Gastrocnemius medialis (tissue), 4 donors: ENCODE results near the gene KRTAP1-1. TPM values are rescaled to one million over a fixed set of nuclear protein-coding genes. Genes with fewer than 3 reads are reported as not detected.

Source experiments
- ATAC-seq, 2 donors: fragments of 150-250 bp; one replicate each; pipeline ENCODE4 v1.9.1; 2016
- DNase-seq, 2 donors: peaks; one replicate each; pipeline ENCODE4 v3.0.0-alpha.2; 2019
- H3K27ac ChIP-seq, 4 donors: fragments of 200-600 bp; sonication (generic); 1 replicate in 1 of 4; 2 replicates in 3 of 4; pipeline ENCODE4 v1.5.1; 2016 to 2018; ENCODE audit warnings: mild to moderate bottlenecking in 2 of 4, moderate library complexity in 1 of 4
- H3K27me3 ChIP-seq, 3 donors: fragments of 200-600 bp; sonication (generic) in 2 of 3; 1 replicate in 1 of 3; 2 replicates in 2 of 3; pipeline versions ENCODE4 v1.5.1 to v1.6.0; 2016 to 2019; ENCODE audit warnings: mild to moderate bottlenecking in 1 of 3, moderate library complexity in 1 of 3
- H3K36me3 ChIP-seq, 2 donors: fragments of 200-600 bp; sonication (generic) in 1 of 2; one replicate each; pipeline ENCODE4 v1.5.1; 2017 to 2018
- H3K4me1 ChIP-seq, 2 donors: fragments of 200-600 bp; sonication (generic) in 1 of 2; one replicate each; pipeline ENCODE4 v1.5.1; 2016 to 2017; ENCODE audit warnings: mild to moderate bottlenecking in 2 of 2
- H3K4me3 ChIP-seq, 4 donors: fragments of 200-600 bp; sonication (generic) in 3 of 4; 1 replicate in 1 of 4; 2 replicates in 3 of 4; pipeline ENCODE4 v1.5.1; 2016 to 2019; ENCODE audit warnings: mild to moderate bottlenecking in 2 of 4
- H3K9me3 ChIP-seq, 3 donors: fragments of 200-600 bp; sonication (generic) in 2 of 3; 1 replicate in 1 of 3; 2 replicates in 2 of 3; pipeline ENCODE4 v1.5.1; 2016 to 2019
- CTCF ChIP-seq, 5 experiments: fragments of 450-650 bp in 3 of 5; fragments of 200-600 bp in 2 of 5; sonication (generic) in 2 of 5; IDR thresholded peaks in 4 of 5; conservative IDR thresholded peaks in 1 of 5; 1 replicate in 4 of 5; 2 replicates in 1 of 5; pipeline ENCODE4 v1.5.1; 2016 to 2019; ENCODE audit warnings: antibody characterized with exemption in 5 of 5, mild to moderate bottlenecking in 3 of 5, moderate library complexity in 3 of 5
- POLR2A ChIP-seq, 2 donors: fragments of 450-650 bp; IDR thresholded peaks; one replicate each; pipeline ENCODE4 v1.6.1; 2017; ENCODE audit warnings: antibody characterized with exemption in 2 of 2, mild to moderate bottlenecking in 2 of 2, moderate library complexity in 2 of 2
- in situ Hi-C, 4 donors: fragments of 200-750 bp; cut with MboI; loops; one replicate each; pipeline versions ENCODE4 v1.15.0 to v1.8.0; 2017; ENCODE audit warnings: low sequenced_read_pairs in 4 of 4
- intact Hi-C: fragments of 100-400 bp; cut with DNase I; formaldehyde crosslinking; loops from one replicate; pipeline ENCODE4 v1.15.1; 2023; ENCODE audit warnings: low total_unique reads
- total RNA-seq, 4 donors: library from RNA; depleted of rRNA; stranded (reverse); fragments of >200 nt; gene quantifications; one replicate each; pipeline versions ENCODE4 v1.1.0 to v1.2.3, GENCODE V29; 2016

KRTAP1-1 gene
- total RNA-seq, 4 donors from 2014 or later, result not detected

- peaks cover 0 to 27% (median 0%) of the 10 kb centered on the region in 3 donors for H3K27me3 ChIP-seq
- ATAC-seq, result no peak
These were observed 44.4 kb downstream of the KRTAP1-1 start for GRCh38 chr17:40996829-40997228.

DNA sequence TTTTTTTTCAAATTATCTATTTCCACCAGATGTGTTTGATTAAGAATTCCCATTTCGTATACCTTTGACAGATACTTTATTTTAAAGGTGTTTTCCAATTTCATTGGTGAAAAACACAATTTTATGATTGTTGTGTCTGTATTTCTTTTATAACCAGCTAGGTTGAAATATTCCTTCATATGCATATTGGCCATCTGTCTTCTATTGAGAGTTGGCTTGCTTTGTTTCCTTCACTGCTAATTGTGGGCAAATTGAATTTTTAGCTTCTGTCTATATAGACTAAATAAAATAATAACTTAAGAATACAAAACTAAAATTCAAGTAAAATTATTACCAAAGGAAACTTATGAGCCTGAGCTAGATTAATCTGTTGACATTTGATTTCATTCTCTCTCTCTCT is 46.1 kb downstream of the KRTAP1-1 start:
- ATAC-seq (no peak), DNase-seq (no peak)
- intact Hi-C loops, result no loop called here
- H3K27ac ChIP-seq, result no peak overlapping the region
- H3K36me3 ChIP-seq, result no peaks in the 10 kb centered on the region
- in situ Hi-C loops, result no loop called here
- no peaks in the 10 kb centered on the region for H3K9me3 ChIP-seq
- no peak overlapping the region for H3K4me3 ChIP-seq
- no peaks in the 10 kb centered on the region for H3K4me1 ChIP-seq
- TF ChIP-seq CTCF (IDR thresholded peaks at IDR 0.05 in 4 of 5, conservative IDR thresholded peaks at IDR 0.05 in 1 of 5) (no peak), POLR2A (IDR thresholded peaks at IDR 0.05) (no peak)
- H3K27me3 ChIP-seq, result peaks cover 0 to 19% (median 0%) of the 10 kb centered on the region in 3 donors

More at GRCh38 chr17:40996829-40997228, 44.4 kb downstream of the KRTAP1-1 start:
- Histone ChIP-seq H3K27ac (no peak overlapping the region), H3K36me3 (no peaks in the 10 kb centered on the region), H3K9me3 (no peaks in the 10 kb centered on the region), H3K4me1 (no peaks in the 10 kb centered on the region), H3K4me3 (no peak overlapping the region)
- no peak for TF ChIP-seq CTCF (IDR thresholded peaks at IDR 0.05 in 4 of 5, conservative IDR thresholded peaks at IDR 0.05 in 1 of 5)
- TF ChIP-seq POLR2A (IDR thresholded peaks at IDR 0.05), result no peak
- in situ Hi-C loops (no loop called here), intact Hi-C loops (no loop called here)
- DNase-seq, result no peak

GRCh38 chr17:40993839-40994238 is 47.4 kb downstream of the KRTAP1-1 start, which contains the start of gene KRTAP3-3:
Gene KRTAP3-3, minus strand, starts transcription at chr17:40994164. Its CDS starts 67 bp downstream, at chr17:40994097.
- Histone ChIP-seq H3K4me3 (no peak within 1 kb of the TSS), H3K9me3 (no peaks in the 10 kb centered on the region), H3K27me3 (peaks cover 0 to 19% (median 0%) of the 10 kb centered on the region in 3 donors), H3K27ac (no peak within 1 kb of the TSS), H3K36me3 (no peaks in the 10 kb centered on the region), H3K4me1 (no peaks in the 10 kb centered on the region)
- DNase-seq (no peak), ATAC-seq (no peak)
- no peak for TF ChIP-seq CTCF (IDR thresholded peaks at IDR 0.05 in 4 of 5, conservative IDR thresholded peaks at IDR 0.05 in 1 of 5)
- TF ChIP-seq POLR2A (IDR thresholded peaks at IDR 0.05), result no peak
- intact Hi-C loops, result no loop called here
- in situ Hi-C loops, result no loop called here

DNA sequence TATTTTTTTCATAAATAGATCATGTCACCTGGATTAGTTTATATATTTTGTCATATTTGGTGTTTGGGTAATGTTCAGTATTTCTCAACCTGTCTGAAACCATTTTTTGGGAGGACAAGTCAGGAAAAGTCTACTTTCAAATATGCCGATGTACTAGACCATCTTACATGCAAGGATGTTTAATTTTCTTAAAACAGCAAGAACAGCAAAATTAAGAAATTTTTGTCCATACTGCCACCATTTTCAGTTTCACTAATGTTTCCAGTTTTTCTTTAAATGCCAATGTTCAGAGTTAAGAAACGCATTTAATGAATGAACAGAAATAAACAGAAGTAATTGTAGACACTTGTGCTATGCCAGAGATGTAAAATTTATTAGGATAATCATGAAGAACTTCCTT is 48.2 kb downstream of the KRTAP1-1 start:
- ATAC-seq (no peak), DNase-seq (no peak)
- Histone ChIP-seq H3K36me3 (no peaks in the 10 kb centered on the region), H3K4me3 (no peak overlapping the region), H3K27ac (no peak overlapping the region), H3K9me3 (no peaks in the 10 kb centered on the region), H3K27me3 (peaks cover 0 to 19% (median 0%) of the 10 kb centered on the region in 3 donors), H3K4me1 (no peaks in the 10 kb centered on the region)
- TF ChIP-seq CTCF (IDR thresholded peaks at IDR 0.05 in 4 of 5, conservative IDR thresholded peaks at IDR 0.05 in 1 of 5), result no peak
- no peak for TF ChIP-seq POLR2A (IDR thresholded peaks at IDR 0.05)
- intact Hi-C loops, result no loop called here
- in situ Hi-C loops, result no loop called here

- H3K4me3 ChIP-seq, result no peak overlapping the region
- DNase-seq (no peak), ATAC-seq (no peak)
- H3K27me3 ChIP-seq, result peaks cover 0 to 18% (median 0%) of the 10 kb centered on the region in 3 donors
- no peak for TF ChIP-seq POLR2A (IDR thresholded peaks at IDR 0.05)
- H3K36me3 ChIP-seq, result no peaks in the 10 kb centered on the region
- intact Hi-C loops, result no loop called here
- H3K4me1 ChIP-seq, result no peaks in the 10 kb centered on the region
- no peaks in the 10 kb centered on the region for H3K9me3 ChIP-seq
- in situ Hi-C loops, result no loop called here
- H3K27ac ChIP-seq, result no peak overlapping the region
These were observed 48.6 kb downstream of the KRTAP1-1 start for GRCh38 chr17:40992666-40993065.

Other genes starting within 250 kb of the KRTAP1-1 start
- gene KRT28, start 241.5 kb downstream of the KRTAP1-1 start, total RNA-seq, result not detected
- gene KRT10, start 218.8 kb downstream of the KRTAP1-1 start, total RNA-seq, result 10 to 100 TPM in 2 of 4 donors, 1 to 10 TPM in 1, under 1 TPM in 1; 0.20 to 21.9 (median 9.4) TPM
- gene KRT12, start 174.2 kb downstream of the KRTAP1-1 start, total RNA-seq, result not detected
- 1 to 10 TPM in 1 of 4 donors, not detected in 3; 2.7 TPM for gene KRT20, start 156.2 kb downstream of the KRTAP1-1 start, total RNA-seq
- gene KRT23, start 103.8 kb downstream of the KRTAP1-1 start, total RNA-seq, result under 1 TPM in 1 of 4 donors, not detected in 3; 0.42 TPM
- not detected for gene KRT39, start 74.5 kb downstream of the KRTAP1-1 start, total RNA-seq
- gene KRT40, start 57.1 kb downstream of the KRTAP1-1 start, total RNA-seq, result not detected
- not detected for gene KRTAP3-3, start 47.3 kb downstream of the KRTAP1-1 start, total RNA-seq
- not detected for gene KRTAP3-2, start 41.5 kb downstream of the KRTAP1-1 start, total RNA-seq
- not detected for gene KRTAP3-1, start 32.3 kb downstream of the KRTAP1-1 start, total RNA-seq
- gene KRTAP1-5, start 14.2 kb downstream of the KRTAP1-1 start, total RNA-seq, result not detected
- gene KRTAP1-4, start 11.3 kb downstream of the KRTAP1-1 start, total RNA-seq, result not detected
- not detected for gene KRTAP1-3, start 6.6 kb downstream of the KRTAP1-1 start, total RNA-seq
- gene KRTAP2-1, start 5.9 kb upstream of the KRTAP1-1 start, total RNA-seq, result not detected
- gene KRTAP2-2, start 13.8 kb upstream of the KRTAP1-1 start, total RNA-seq, result not detected
- gene KRTAP2-3, start 18.7 kb upstream of the KRTAP1-1 start, total RNA-seq, result not detected
- gene KRTAP2-4, start 24.4 kb upstream of the KRTAP1-1 start, total RNA-seq, result not detected
- gene KRTAP4-7, start 42.7 kb upstream of the KRTAP1-1 start, total RNA-seq, result not detected
- gene KRTAP4-8, start 56.7 kb upstream of the KRTAP1-1 start, total RNA-seq, result not detected
- gene KRTAP4-16, start 60.8 kb upstream of the KRTAP1-1 start, total RNA-seq, result not detected
- gene KRTAP4-9, start 63.9 kb upstream of the KRTAP1-1 start, total RNA-seq, result not detected
- not detected for gene KRTAP4-11, start 76.9 kb upstream of the KRTAP1-1 start, total RNA-seq
- gene KRTAP4-12, start 82.7 kb upstream of the KRTAP1-1 start, total RNA-seq, result not detected
- not detected for gene KRTAP4-6, start 99.1 kb upstream of the KRTAP1-1 start, total RNA-seq
- gene KRTAP4-5, start 108.4 kb upstream of the KRTAP1-1 start, total RNA-seq, result not detected
- not detected for gene KRTAP4-4, start 119.3 kb upstream of the KRTAP1-1 start, total RNA-seq
- not detected for gene KRTAP4-3, start 126.8 kb upstream of the KRTAP1-1 start, total RNA-seq
- not detected for gene KRTAP4-2, start 136.8 kb upstream of the KRTAP1-1 start, total RNA-seq
- gene KRTAP4-1, start 143.5 kb upstream of the KRTAP1-1 start, total RNA-seq, result not detected
- gene KRTAP9-1, start 148.4 kb upstream of the KRTAP1-1 start, total RNA-seq, result not detected
- gene KRTAP9-2, start 185.2 kb upstream of the KRTAP1-1 start, total RNA-seq, result not detected
- gene KRTAP9-3, start 191.0 kb upstream of the KRTAP1-1 start, total RNA-seq, result not detected
- not detected for gene KRTAP9-8, start 196.5 kb upstream of the KRTAP1-1 start, total RNA-seq
- not detected for gene KRTAP9-4, start 208.2 kb upstream of the KRTAP1-1 start, total RNA-seq
- not detected for gene KRTAP9-9, start 213.9 kb upstream of the KRTAP1-1 start, total RNA-seq
- gene KRTAP9-6, start 223.9 kb upstream of the KRTAP1-1 start, total RNA-seq, result not detected
- gene KRTAP9-7, start 234.2 kb upstream of the KRTAP1-1 start, total RNA-seq, result not detected